ENCODE data around the gene OOEP. TPM values are rescaled to one million over a fixed set of nuclear protein-coding genes. Genes with fewer than 3 reads are reported as not detected.

The OOEP gene
- total RNA-seq, 1 donor from 2014 or later = not detected

GRCh38 chr6:73348550-73349204 is 21.0 kb downstream of the OOEP start:
- no peak overlapping the region for H3K4me3 Mint-ChIP-seq
- Histone ChIP-seq H3K9me3 (ENCODE audit: low read depth) (no peaks in the 10 kb centered on the region), H3K27ac (no peak overlapping the region), H3F3A (ENCODE audit: low read depth) (no peaks in the 10 kb centered on the region), H3K9ac (no peak overlapping the region), H4K20me1 (ENCODE audit: low read depth) (no peaks in the 10 kb centered on the region), H3K4me2 (peak overlapping the region; percentile 16), H3K4me3 (no peak overlapping the region), H2AFZ (replicated peaks) (no peak overlapping the region), H3K79me2 (ENCODE audit: low read depth) (no peaks in the 10 kb centered on the region), H3K36me3 (no peaks in the 10 kb centered on the region), H3K4me1 (peaks cover 8% of the 10 kb centered on the region), H3K27me3 (peaks cover 5% of the 10 kb centered on the region)
- H3K9me3 Mint-ChIP-seq = no peaks in the 10 kb centered on the region
- H3K27ac Mint-ChIP-seq = no peak overlapping the region
- H3K4me1 Mint-ChIP-seq = peaks cover 2% of the 10 kb centered on the region
- TF ChIP-seq CTCF (IDR thresholded peaks at IDR 0.05) = no peak
- TF ChIP-seq EZH2 (IDR thresholded peaks at IDR 0.05) = no peak
- TF ChIP-seq EZH2phosphoT487 (IDR thresholded peaks at IDR 0.05) = no peak
- no peaks in the 10 kb centered on the region for H3K36me3 Mint-ChIP-seq
- DNase-seq (ENCODE audit: low spot score) = no peak
- H3K27me3 Mint-ChIP-seq (ENCODE audit: insufficient read depth, low read depth) = peaks cover 2% of the 10 kb centered on the region

- Histone ChIP-seq H3K4me2 (no peak overlapping the region), H3K9me3 (ENCODE audit: low read depth) (no peaks in the 10 kb centered on the region), H2AFZ (replicated peaks) (no peak overlapping the region), H3K27me3 (no peaks in the 10 kb centered on the region), H3F3A (ENCODE audit: low read depth) (no peaks in the 10 kb centered on the region), H3K27ac (no peak overlapping the region), H3K79me2 (ENCODE audit: low read depth) (no peaks in the 10 kb centered on the region), H4K20me1 (ENCODE audit: low read depth) (no peaks in the 10 kb centered on the region), H3K4me3 (no peak overlapping the region), H3K36me3 (no peaks in the 10 kb centered on the region), H3K9ac (no peak overlapping the region), H3K4me1 (no peaks in the 10 kb centered on the region)
- no peak overlapping the region for H3K4me3 Mint-ChIP-seq
- no peak for DNase-seq (ENCODE audit: low spot score)
- H3K27me3 Mint-ChIP-seq (ENCODE audit: insufficient read depth, low read depth) = peaks cover 6% of the 10 kb centered on the region
- H3K27ac Mint-ChIP-seq = no peak overlapping the region
- no peaks in the 10 kb centered on the region for H3K9me3 Mint-ChIP-seq
- no peaks in the 10 kb centered on the region for H3K4me1 Mint-ChIP-seq
- no peaks in the 10 kb centered on the region for H3K36me3 Mint-ChIP-seq
- no peak for TF ChIP-seq CTCF (IDR thresholded peaks at IDR 0.05)
- TF ChIP-seq EZH2phosphoT487 (IDR thresholded peaks at IDR 0.05) = no peak
- no peak for TF ChIP-seq EZH2 (IDR thresholded peaks at IDR 0.05)
Observed at GRCh38 chr6:73343164-73343563, 26.5 kb downstream of the OOEP start.

GRCh38 chr6:73342174-73342573 is 27.5 kb downstream of the OOEP start:
- no peaks in the 10 kb centered on the region for H3K4me1 ChIP-seq
- H3K36me3 Mint-ChIP-seq = no peaks in the 10 kb centered on the region

More at GRCh38 chr6:73342174-73342573, 27.5 kb downstream of the OOEP start:
- H3K4me3 Mint-ChIP-seq = no peak overlapping the region
- no peaks in the 10 kb centered on the region for H3K27me3 ChIP-seq
- H3K4me3 ChIP-seq = no peak overlapping the region
- H3K9me3 Mint-ChIP-seq = no peaks in the 10 kb centered on the region
- H3K79me2 ChIP-seq (ENCODE audit: low read depth) = no peaks in the 10 kb centered on the region
- no peak overlapping the region for H2AFZ ChIP-seq (replicated peaks)
- H3K4me1 Mint-ChIP-seq = no peaks in the 10 kb centered on the region
- no peaks in the 10 kb centered on the region for H3K9me3 ChIP-seq (ENCODE audit: low read depth)
- H3K27ac Mint-ChIP-seq = no peak overlapping the region
- H3K4me2 ChIP-seq = no peak overlapping the region
- H3K36me3 ChIP-seq = no peaks in the 10 kb centered on the region
- no peak overlapping the region for H3K9ac ChIP-seq
- H3K27ac ChIP-seq = no peak overlapping the region
- no peaks in the 10 kb centered on the region for H3F3A ChIP-seq (ENCODE audit: low read depth)
- no peak for DNase-seq (ENCODE audit: low spot score)
- peaks cover 6% of the 10 kb centered on the region for H3K27me3 Mint-ChIP-seq (ENCODE audit: insufficient read depth, low read depth)
- TF ChIP-seq EZH2 (IDR thresholded peaks at IDR 0.05) (no peak), EZH2phosphoT487 (IDR thresholded peaks at IDR 0.05) (no peak), CTCF (IDR thresholded peaks at IDR 0.05) (no peak)
- no peaks in the 10 kb centered on the region for H4K20me1 ChIP-seq (ENCODE audit: low read depth)
